HepG2 (cell line): ENCODE measurements around the gene OPA3. TPM values are rescaled to one million over a fixed set of nuclear protein-coding genes. Genes with fewer than 3 reads are reported as not detected.

ENCODE experiments used
- ASH2L ChIP-seq: fragments of 300-600, 200-600 bp; sonication (generic); IDR thresholded peaks from 2 replicates; pipeline ENCODE4 v1.7.0; 2017; ENCODE audit warnings: low read depth, mild to moderate bottlenecking, moderate library complexity, mixed read lengths, low read length; ENCODE audit not compliant: insufficient read length
- CBX5 ChIP-seq: sonication (generic); formaldehyde crosslinking; IDR thresholded peaks from 2 replicates; pipeline ENCODE4 v1.4.0; 2020; ENCODE audit warnings: missing genetic modification reagents, borderline replicate concordance
- GATAD1 ChIP-seq: IDR thresholded peaks from 2 replicates; pipeline ENCODE4 v1.6.1; 2016; ENCODE audit warnings: missing genetic modification reagents, missing compliant biosample characterization
- HNF1A ChIP-seq, 2 experiments: sonication (generic) in 1 of 2; formaldehyde crosslinking in 1 of 2; IDR thresholded peaks; 2 replicates each; pipeline versions ENCODE4 v1.4.0 to v1.6.1; 2016 to 2020; ENCODE audit warnings: borderline replicate concordance in 1 of 2, low read depth in 1 of 2, mild to moderate bottlenecking in 1 of 2, missing genetic modification reagents in 1 of 2
- KAT8 ChIP-seq: IDR thresholded peaks from 2 replicates; pipeline ENCODE4 v1.6.1; 2016; ENCODE audit warnings: missing genetic modification reagents, missing compliant biosample characterization
- KDM5B ChIP-seq: sonication (generic); formaldehyde crosslinking; IDR thresholded peaks from 2 replicates; pipeline ENCODE4 v1.4.0; 2020; ENCODE audit warnings: missing genetic modification reagents, mild to moderate bottlenecking, borderline replicate concordance
- MAF1 ChIP-seq: sonication (generic); formaldehyde crosslinking; IDR thresholded peaks from 2 replicates; pipeline ENCODE4 v1.5.0; 2020; ENCODE audit warnings: missing genetic modification reagents, borderline replicate concordance
- MED1 ChIP-seq: sonication (generic); formaldehyde crosslinking; IDR thresholded peaks from 2 replicates; pipeline ENCODE4 v1.4.0; 2020; ENCODE audit warnings: missing genetic modification reagents
- MIER3 ChIP-seq: IDR thresholded peaks from 2 replicates; pipeline ENCODE4 v1.6.1; 2016; ENCODE audit warnings: missing compliant biosample characterization, borderline replicate concordance
- MXI1 ChIP-seq: IDR thresholded peaks from 3 replicates; pipeline ENCODE4 v1.6.1; 2012; ENCODE audit warnings: low read depth, low read length, inconsistent platforms, borderline replicate concordance
- POLR2A ChIP-seq, 2 experiments: IDR thresholded peaks; 2 replicates each; pipeline ENCODE4 v1.6.1; 2011; ENCODE audit warnings: low read depth in 2 of 2, low read length in 2 of 2, mild to moderate bottlenecking in 1 of 2, moderate library complexity in 1 of 2; ENCODE audit not compliant: insufficient read depth in 1 of 2
- RXRB ChIP-seq: IDR thresholded peaks from 2 replicates; pipeline ENCODE4 v1.6.1; 2016; ENCODE audit warnings: borderline replicate concordance, missing genetic modification reagents, missing compliant biosample characterization
- SMC3 ChIP-seq: IDR thresholded peaks from 2 replicates; pipeline ENCODE4 v1.6.1; 2011; ENCODE audit warnings: low read length, improper control_type of control experiment
- SMYD3 ChIP-seq: sonication (generic); formaldehyde crosslinking; IDR thresholded peaks from 2 replicates; pipeline ENCODE4 v1.8.1; 2023; ENCODE audit warnings: mild to moderate bottlenecking, missing genetic modification reagents
- SNAPC5 ChIP-seq: sonication (generic); formaldehyde crosslinking; IDR thresholded peaks from 2 replicates; pipeline ENCODE4 v1.8.1; 2023; ENCODE audit warnings: mild to moderate bottlenecking, missing genetic modification reagents, borderline replicate concordance
- TBX2 ChIP-seq: sonication (generic); formaldehyde crosslinking; IDR thresholded peaks from 2 replicates; pipeline ENCODE4 v1.5.0; 2020; ENCODE audit warnings: missing genetic modification reagents, mild to moderate bottlenecking, borderline replicate concordance
- ZBTB38 ChIP-seq: sonication (generic); formaldehyde crosslinking; IDR thresholded peaks from 2 replicates; pipeline ENCODE4 v1.5.1; 2020; ENCODE audit warnings: mild to moderate bottlenecking, missing genetic modification reagents
- ZNF17 ChIP-seq: sonication (generic); formaldehyde crosslinking; IDR thresholded peaks from 2 replicates; pipeline ENCODE4 v1.5.0; 2020; ENCODE audit warnings: mild to moderate bottlenecking, missing genetic modification reagents
- ZNF276 ChIP-seq: sonication (generic); formaldehyde crosslinking; IDR thresholded peaks from 2 replicates; pipeline ENCODE4 v1.4.0; 2020; ENCODE audit warnings: mild to moderate bottlenecking, low read depth, missing genetic modification reagents
- ZNF33B ChIP-seq: sonication (generic); formaldehyde crosslinking; IDR thresholded peaks from 2 replicates; pipeline ENCODE4 v1.5.1; 2020; ENCODE audit warnings: mild to moderate bottlenecking, missing genetic modification reagents
- ZNF547 ChIP-seq: sonication (generic); formaldehyde crosslinking; IDR thresholded peaks from 2 replicates; pipeline ENCODE4 v1.5.1; 2020; ENCODE audit warnings: mild to moderate bottlenecking, missing genetic modification reagents
- ZNF557 ChIP-seq: sonication (generic); formaldehyde crosslinking; IDR thresholded peaks from 2 replicates; pipeline ENCODE4 v1.4.0; 2020; ENCODE audit warnings: missing genetic modification reagents
- ZSCAN25 ChIP-seq: sonication (generic); formaldehyde crosslinking; IDR thresholded peaks from 2 replicates; pipeline ENCODE4 v1.8.0; 2022; ENCODE audit warnings: mild to moderate bottlenecking, missing genetic modification reagents
- polyA plus RNA-seq, 8 experiments: library from polyadenylated mRNA; depleted of rRNA in 3 of 8; stranded (reverse) in 7 of 8; unstranded in 1 of 8; fragments of >200 nt; fragmentation: Illumina TruSeq in 4 of 8; extraction: Trizol in 4 of 8; gene quantifications; 2 replicates each; pipeline versions ENCODE4 v1.2.1 to v1.2.3, GENCODE V29; 2011 to 2016; ENCODE audit warnings: low read depth in 4 of 8, missing spikeins in 1 of 8, mixed read lengths in 1 of 8; ENCODE audit not compliant: insufficient read depth in 1 of 8
- total RNA-seq, 5 experiments: library from RNA; depleted of rRNA; stranded (reverse); fragments of >200 nt; fragmentation: Illumina TruSeq; extraction: Trizol; gene quantifications; 2 replicates each; pipeline ENCODE4 v1.2.3, GENCODE V29; 2016; ENCODE audit warnings: low read depth in 1 of 5

The OPA3 gene
- total and polyA plus RNA-seq, 2 of the 13 experiments (the other 11 are each of a cell fraction or from before 2014, with no cell fraction given) = 8.3 to 17.7 TPM

- peak; percentile 100 for TF ChIP-seq SNAPC5 (CRISPR knock-in tag)
- peak; percentile 37; the same call in 1 of the 2 replicates for TF ChIP-seq TBX2 (CRISPR knock-in tag)
- no peak for TF ChIP-seq ZNF17 (CRISPR knock-in tag)
- 0 out of 2 replicates have a peak, but pooled peaks have one; percentile 30 for TF ChIP-seq HNF1A (IDR thresholded peaks at IDR 0.05; ENCODE audit: low read depth)
- TF ChIP-seq HNF1A (CRISPR knock-in tag; IDR thresholded peaks at IDR 0.05; ENCODE audit: borderline replicate concordance) = no peak
- TF ChIP-seq POLR2A (IDR thresholded peaks at IDR 0.05; ENCODE audit: insufficient read depth in 1 of 2, low read depth in 2 of 2, low read length in 2 of 2) = 0 out of 4 replicates have a peak, but pooled peaks of 1 of the 2 experiments have one; percentile 38
- TF ChIP-seq ZNF547 (CRISPR knock-in tag) = peak; percentile 39; the same call in 1 of the 2 replicates
- peak; percentile 96 for TF ChIP-seq SMC3
- TF ChIP-seq MXI1 = peak; percentile 66; the same call in 1 of the 3 replicates
- TF ChIP-seq ZNF276 (CRISPR knock-in tag) = 0 out of 2 replicates have a peak, but pooled peaks have one; percentile 57
- peak; percentile 72 for TF ChIP-seq ASH2L
- TF ChIP-seq RXRB (CRISPR knock-in tag) = peak; percentile 63
- peak; percentile 98 for TF ChIP-seq MAF1 (CRISPR knock-in tag)
- no peak for TF ChIP-seq ZNF33B
- TF ChIP-seq MIER3 (CRISPR knock-in tag) = peak; percentile 40; the same call in 1 of the 2 replicates
- 0 out of 2 replicates have a peak, but pooled peaks have one; percentile 49 for TF ChIP-seq SMYD3 (CRISPR knock-in tag)
- TF ChIP-seq GATAD1 (CRISPR knock-in tag) = peak; percentile 55; the same call in 1 of the 2 replicates
- TF ChIP-seq ZSCAN25 = no peak
- TF ChIP-seq MED1 (CRISPR knock-in tag) = peak; percentile 69
- peak; percentile 19; the same call in 1 of the 2 replicates for TF ChIP-seq KDM5B (CRISPR knock-in tag)
- TF ChIP-seq ZBTB38 = peak; percentile 18; the same call in 1 of the 2 replicates
- TF ChIP-seq ZNF557 = no peak; the same call in 1 of the 2 replicates
- peak; percentile 73 for TF ChIP-seq KAT8
- TF ChIP-seq CBX5 (CRISPR knock-in tag) = peak; percentile 58; the same call in 1 of the 2 replicates
Measured at GRCh38 chr19:45478454-45479238, 106.0 kb downstream of the OPA3 start (continued).
